Coronary artery (tissue), 2 donors: ENCODE results near the gene HPSE.

ENCODE experiments used
- DNase-seq: peaks from one replicate; pipeline ENCODE4 v3.0.0-alpha.2; 2017; ENCODE audit warnings: low spot score
- H3K27ac ChIP-seq, 2 donors: fragments of 200-600 bp; sonication (generic); one replicate each; pipeline ENCODE4 v1.5.1; 2016 to 2019
- H3K4me3 ChIP-seq: fragments of 200-600 bp; sonication (generic); 2 replicates; pipeline ENCODE4 v1.5.1; 2016; ENCODE audit warnings: mild to moderate bottlenecking, moderate library complexity
- TF ChIP-seq, protein P1 (sequence below): fragments of 200-600 bp; sonication (generic); IDR thresholded peaks from one replicate; pipeline ENCODE4 v1.5.1; 2019; ENCODE audit warnings: antibody characterized with exemption

Gene HPSE

DNA sequence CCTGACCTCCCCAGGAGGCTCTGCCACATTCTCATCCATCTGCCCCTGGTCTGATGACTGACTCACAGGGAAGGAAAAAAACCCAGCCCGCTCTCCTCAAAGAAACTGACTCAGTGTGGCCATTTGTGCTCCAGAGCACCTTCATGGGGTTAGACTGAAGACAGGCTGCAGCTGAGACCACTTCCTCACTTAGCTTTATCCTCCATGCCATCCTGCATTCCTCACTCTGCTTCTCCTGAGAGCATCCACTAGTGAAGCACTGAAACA is 35.9 kb upstream of the HPSE start:
- TF ChIP-seq, protein P1, sequence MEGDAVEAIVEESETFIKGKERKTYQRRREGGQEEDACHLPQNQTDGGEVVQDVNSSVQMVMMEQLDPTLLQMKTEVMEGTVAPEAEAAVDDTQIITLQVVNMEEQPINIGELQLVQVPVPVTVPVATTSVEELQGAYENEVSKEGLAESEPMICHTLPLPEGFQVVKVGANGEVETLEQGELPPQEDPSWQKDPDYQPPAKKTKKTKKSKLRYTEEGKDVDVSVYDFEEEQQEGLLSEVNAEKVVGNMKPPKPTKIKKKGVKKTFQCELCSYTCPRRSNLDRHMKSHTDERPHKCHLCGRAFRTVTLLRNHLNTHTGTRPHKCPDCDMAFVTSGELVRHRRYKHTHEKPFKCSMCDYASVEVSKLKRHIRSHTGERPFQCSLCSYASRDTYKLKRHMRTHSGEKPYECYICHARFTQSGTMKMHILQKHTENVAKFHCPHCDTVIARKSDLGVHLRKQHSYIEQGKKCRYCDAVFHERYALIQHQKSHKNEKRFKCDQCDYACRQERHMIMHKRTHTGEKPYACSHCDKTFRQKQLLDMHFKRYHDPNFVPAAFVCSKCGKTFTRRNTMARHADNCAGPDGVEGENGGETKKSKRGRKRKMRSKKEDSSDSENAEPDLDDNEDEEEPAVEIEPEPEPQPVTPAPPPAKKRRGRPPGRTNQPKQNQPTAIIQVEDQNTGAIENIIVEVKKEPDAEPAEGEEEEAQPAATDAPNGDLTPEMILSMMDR: no peak
- H3K27ac ChIP-seq: no peak overlapping the region
- no peak for DNase-seq
- H3K4me3 ChIP-seq: no peak overlapping the region

DNA sequence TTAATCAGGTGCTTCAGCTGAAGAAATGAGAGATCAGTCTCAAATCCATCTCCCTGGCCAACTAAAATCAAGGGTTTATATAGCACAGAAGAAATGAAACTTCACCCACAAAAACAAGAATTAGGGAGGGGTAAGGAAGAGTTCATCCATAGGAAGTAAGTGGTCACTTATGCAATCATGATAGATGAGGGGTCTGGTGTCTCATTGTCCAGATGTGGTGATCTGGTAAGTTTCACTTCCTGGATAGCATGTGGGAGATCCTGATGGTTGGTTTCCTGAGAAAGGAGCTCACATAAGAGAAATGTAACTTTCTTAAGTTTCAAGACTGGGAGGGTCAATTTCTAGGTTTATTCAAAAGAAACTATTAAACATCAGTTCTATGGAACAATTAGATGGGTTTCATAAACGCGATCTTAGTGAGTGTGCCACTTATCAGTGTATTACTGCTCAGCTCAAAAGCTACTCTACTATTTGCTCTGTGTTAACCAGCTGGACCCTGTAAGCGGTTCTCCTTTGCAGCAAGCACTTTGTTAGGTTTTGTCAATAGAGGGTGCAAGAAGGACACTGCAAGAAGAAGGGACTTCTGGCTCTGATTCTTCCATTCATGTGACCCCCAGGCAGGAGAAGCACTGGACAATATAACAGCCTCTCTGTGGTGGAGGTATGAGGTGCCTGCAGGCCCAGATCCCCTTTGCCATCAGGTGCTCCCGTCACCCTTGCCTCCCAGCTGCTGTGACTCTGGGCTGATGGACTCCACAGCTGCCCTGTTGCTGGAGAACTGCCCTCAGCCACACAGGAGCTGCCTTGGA is 35.4 kb upstream of the HPSE start:
- Histone ChIP-seq H3K27ac (no peak overlapping the region), H3K4me3 (no peak overlapping the region)
- TF ChIP-seq, protein P1: no peak
- no peak for DNase-seq

DNA sequence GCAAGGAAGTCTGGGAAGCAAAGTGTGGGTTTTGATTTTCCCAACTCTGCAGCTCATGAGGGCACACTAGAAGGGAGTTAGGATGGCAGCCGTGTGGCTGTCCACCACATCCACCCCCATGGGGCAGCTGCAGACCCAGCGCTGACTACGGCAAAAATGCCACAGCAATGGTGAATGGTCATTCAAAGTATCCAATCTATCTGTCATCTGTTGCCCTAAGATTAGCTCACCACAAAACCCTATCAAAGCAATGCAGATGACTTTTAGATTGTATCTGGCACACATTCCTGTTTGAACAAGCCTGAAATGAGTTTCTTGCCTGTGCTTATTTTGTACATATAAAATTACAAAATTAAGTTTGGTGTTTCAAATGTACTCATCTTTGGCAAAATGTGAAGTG is 29.7 kb upstream of the HPSE start:
- H3K4me3 ChIP-seq: no peak overlapping the region
- TF ChIP-seq, protein P1: no peak
- no peak for DNase-seq
- H3K27ac ChIP-seq: no peak overlapping the region

DNA sequence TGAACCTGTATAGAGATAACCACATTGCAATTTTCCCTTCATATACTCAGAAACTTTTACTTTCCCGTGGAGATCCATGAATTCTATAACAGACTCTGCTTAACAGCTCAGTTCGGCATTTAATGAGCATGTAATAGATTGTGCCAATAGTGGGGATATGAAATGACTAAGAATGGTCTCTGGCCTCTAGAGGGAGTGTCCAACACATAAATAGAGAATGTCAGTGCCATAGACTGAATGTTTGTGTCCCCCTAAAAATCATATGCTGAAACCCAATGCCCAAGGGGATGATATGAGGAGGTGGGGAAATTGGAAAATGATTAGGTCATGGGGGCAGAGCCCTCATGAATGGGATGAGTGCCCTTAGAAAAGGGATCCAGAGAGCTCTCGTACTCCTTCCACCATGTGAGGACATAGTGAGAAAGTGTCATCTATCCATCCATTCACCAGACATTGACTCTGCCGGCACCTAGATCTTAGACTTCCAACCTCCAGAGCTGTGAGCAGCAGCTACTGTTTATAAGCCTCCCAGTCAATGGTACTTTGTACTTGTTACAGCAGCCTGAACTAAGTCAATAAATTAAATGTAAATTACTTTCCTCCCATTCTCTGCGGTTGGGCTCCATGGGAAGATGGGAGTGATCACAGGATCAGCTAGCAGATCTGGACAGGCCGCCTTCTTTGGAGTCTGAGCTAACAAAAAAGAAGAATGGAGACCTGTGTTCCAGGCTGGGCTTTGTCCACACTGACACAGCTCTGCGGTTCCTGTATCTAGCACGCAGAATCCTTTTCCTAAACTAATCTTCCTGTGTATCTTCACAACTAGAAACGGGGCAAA is 28.1 kb upstream of the HPSE start:
- no peak for DNase-seq
- TF ChIP-seq, protein P1: no peak
- H3K27ac ChIP-seq: no peak overlapping the region
- H3K4me3 ChIP-seq: no peak overlapping the region

DNA sequence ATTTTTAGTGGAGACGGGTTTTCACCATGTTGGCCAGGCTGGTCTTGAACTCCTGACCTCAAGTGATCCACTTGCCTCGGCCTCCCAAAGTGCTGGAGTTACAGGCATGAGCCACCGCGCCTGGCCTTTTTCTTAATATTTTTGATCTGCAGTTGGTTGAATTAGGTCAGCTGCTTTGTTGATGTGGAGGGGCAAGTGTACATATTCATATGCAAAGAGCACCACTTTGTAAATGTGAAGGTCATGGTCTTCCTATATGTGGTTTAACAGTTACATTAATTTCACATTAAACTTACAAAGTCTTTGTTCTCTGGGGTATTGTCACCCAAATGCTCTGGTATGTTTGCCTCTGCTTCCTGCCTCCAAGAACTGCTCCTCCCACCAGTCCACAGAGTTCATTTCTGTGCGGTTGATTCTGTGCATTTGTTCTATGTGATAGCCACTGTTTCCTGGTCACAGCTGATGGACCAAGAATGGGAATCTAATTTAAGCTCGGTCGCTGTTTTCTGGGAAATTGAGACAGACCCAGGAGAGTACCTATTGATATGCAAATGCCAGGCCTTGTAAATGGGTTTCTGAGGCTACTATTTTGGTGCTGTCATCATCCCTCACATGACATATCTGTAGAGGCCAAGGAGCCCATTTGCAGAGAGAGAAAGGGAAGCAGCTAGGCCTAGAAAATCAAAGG is 26.9 kb upstream of the HPSE start:
- Histone ChIP-seq H3K27ac (no peak overlapping the region), H3K4me3 (no peak overlapping the region)
- no peak for DNase-seq
- TF ChIP-seq, protein P1: no peak

DNA sequence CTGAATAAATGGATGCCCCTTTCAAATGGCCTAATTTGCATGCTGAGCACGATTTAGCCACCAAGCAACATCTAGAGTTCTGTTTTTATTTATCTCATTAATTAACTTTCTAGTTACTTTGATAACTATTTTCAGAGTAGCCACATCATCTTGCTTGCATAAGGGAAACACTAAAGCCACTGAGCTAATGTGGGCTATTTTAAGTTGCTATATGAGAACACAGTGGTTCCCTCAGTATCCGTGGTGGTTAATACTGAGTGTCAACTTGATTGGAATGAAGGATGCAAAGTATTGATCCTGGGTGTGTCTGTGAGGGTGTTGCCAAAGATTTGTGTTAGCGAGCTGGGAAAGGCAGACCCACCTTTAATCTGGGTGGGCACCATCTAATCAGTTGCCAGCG is 25.4 kb upstream of the HPSE start:
- Histone ChIP-seq H3K4me3 (no peak overlapping the region), H3K27ac (no peak overlapping the region)
- TF ChIP-seq, protein P1: no peak
- DNase-seq: no peak
